ENCODE measurements around the gene SLC16A1. TPM values are rescaled to one million over a fixed set of nuclear protein-coding genes. Genes with fewer than 3 reads are reported as not detected.

Gene SLC16A1, protein sequence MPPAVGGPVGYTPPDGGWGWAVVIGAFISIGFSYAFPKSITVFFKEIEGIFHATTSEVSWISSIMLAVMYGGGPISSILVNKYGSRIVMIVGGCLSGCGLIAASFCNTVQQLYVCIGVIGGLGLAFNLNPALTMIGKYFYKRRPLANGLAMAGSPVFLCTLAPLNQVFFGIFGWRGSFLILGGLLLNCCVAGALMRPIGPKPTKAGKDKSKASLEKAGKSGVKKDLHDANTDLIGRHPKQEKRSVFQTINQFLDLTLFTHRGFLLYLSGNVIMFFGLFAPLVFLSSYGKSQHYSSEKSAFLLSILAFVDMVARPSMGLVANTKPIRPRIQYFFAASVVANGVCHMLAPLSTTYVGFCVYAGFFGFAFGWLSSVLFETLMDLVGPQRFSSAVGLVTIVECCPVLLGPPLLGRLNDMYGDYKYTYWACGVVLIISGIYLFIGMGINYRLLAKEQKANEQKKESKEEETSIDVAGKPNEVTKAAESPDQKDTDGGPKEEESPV
- total RNA-seq: 203 TPM

GRCh38 chr1:112955773-112956543, at the start of gene SLC16A1:
TSS of gene SLC16A1 (minus strand) at chr1:112956196. CDS start at chr1:112929308, 26,888 bp downstream.

Other genes starting within 250 kb of the SLC16A1 start
- gene RHOC, start 249.1 kb downstream of the SLC16A1 start, total RNA-seq: 99.1 TPM
- gene PPM1J, start 240.9 kb downstream of the SLC16A1 start, total RNA-seq: 1.8 TPM
- 62.1 TPM for gene LRIG2, start 117.0 kb upstream of the SLC16A1 start, total RNA-seq